GM10248 (cell line): ENCODE measurements around the gene SNCA.

Source experiments
- CTCF ChIA-PET: fragments of 300-600 bp; sonication (Branson Sonifier 250); formaldehyde crosslinking; extraction: SDS; loops from one replicate; lab custom pipeline; 2021; ENCODE audit warnings: antibody characterized with exemption; lab: Yijun Ruan, JAX
- POLR2A ChIA-PET: fragments of 350-650 bp; sonication (Branson Sonifier 250); formaldehyde crosslinking; extraction: SDS; loops from one replicate; lab custom pipeline; 2020; ENCODE audit warnings: antibody characterized with exemption; lab: Yijun Ruan, JAX
- DNase-seq: peaks from one replicate; pipeline ENCODE4 v3.0.0; 2012; ENCODE audit errors: extremely low spot score
- TF ChIP-seq, protein P1 (sequence below): IDR thresholded peaks from 2 replicates; pipeline ENCODE4 v1.5.1; 2012; ENCODE audit warnings: mild to moderate bottlenecking, low read depth; ENCODE audit errors: extremely low read depth, missing control alignments, control extremely low read depth

The SNCA gene

DNA sequence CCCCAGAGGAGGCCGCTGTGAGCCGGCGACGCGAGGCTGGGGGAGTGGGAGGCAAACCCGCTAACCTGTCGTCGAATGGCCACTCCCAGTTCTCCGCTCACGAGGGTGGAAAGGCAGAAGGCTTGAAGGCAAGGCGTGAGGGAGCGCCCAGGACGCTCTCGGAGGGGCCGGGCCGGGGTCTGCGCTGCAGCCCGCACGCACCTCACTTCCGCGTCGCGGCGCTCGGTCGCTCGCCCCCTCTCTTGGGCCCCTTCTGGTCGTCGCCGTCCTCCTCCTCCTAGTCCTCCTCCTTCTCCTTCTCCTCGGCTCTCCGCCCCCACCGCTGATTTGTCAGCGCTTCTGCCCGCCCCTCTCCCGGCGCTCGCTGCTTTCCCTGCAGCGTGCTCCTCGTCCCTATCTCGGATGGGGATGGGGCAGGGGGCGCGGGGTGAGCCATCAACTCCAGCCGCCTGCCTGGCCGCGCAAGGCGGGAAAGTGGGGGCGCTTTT lies at the start of gene SNCA:
SNCA (minus strand) TSS at position 265 of the 488 bp plus-strand sequence. CDS start 1,494 bp downstream, outside the sequence.
- DNase-seq, result peak; percentile 29
- TF ChIP-seq, protein P1, sequence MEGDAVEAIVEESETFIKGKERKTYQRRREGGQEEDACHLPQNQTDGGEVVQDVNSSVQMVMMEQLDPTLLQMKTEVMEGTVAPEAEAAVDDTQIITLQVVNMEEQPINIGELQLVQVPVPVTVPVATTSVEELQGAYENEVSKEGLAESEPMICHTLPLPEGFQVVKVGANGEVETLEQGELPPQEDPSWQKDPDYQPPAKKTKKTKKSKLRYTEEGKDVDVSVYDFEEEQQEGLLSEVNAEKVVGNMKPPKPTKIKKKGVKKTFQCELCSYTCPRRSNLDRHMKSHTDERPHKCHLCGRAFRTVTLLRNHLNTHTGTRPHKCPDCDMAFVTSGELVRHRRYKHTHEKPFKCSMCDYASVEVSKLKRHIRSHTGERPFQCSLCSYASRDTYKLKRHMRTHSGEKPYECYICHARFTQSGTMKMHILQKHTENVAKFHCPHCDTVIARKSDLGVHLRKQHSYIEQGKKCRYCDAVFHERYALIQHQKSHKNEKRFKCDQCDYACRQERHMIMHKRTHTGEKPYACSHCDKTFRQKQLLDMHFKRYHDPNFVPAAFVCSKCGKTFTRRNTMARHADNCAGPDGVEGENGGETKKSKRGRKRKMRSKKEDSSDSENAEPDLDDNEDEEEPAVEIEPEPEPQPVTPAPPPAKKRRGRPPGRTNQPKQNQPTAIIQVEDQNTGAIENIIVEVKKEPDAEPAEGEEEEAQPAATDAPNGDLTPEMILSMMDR, result no peak
- ChIA-PET POLR2A (no interaction called here), CTCF (no interaction called here)

DNA sequence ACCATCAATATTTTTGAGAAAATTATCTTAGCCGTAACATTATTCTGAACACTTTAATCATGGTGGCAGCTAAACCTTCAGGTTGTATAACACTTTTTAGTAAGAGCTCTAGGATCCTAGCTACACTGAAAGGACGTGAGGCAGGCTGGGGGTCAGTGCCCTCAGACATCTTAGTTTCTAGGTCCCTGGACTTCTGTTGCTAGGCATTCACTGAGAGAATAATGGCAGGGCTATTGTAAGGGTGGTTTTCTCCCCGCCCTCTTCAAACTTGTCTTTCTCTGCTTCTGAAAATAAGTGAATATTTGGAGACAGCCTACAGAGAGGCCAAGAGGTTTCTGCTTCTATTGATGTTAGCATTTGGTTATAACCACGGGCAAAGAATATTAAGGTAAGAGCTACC lies 42.3 kb upstream of the SNCA start:
- DNase-seq, result no peak
- TF ChIP-seq, protein P1, result no peak
- ChIA-PET CTCF (interaction anchor here (0.8 to 1.4 kb wide), 2 partner anchors 14 to 44 kb away, joined by 3 to 4 read pairs; no protein-coding TSS in a partner anchor), POLR2A (no interaction called here)

DNA sequence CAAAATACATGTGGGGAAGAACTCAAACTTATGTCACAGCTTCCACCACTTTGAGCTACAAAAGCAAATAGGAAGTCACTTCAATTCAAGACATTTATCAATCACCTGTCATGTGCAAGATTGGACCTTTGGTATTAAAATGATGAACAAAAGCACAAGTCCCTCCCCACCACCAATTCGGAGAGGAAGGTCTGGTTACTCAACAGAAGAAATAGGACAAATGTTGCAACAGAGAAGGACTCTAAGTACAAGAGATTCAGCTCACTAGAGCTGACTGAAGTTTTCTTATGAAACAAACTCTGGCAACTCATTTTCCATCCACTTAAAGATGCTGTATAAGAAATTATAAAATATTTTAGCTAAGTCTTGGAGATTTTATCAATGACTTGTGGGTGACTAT lies 41.6 kb upstream of the SNCA start:
- TF ChIP-seq, protein P1, result no peak
- CTCF ChIA-PET, result interaction anchor here (0.8 to 1.5 kb wide), 3 partner anchors 13 to 89 kb away, joined by 3 to 4 read pairs (median 4); no protein-coding TSS in a partner anchor
- POLR2A ChIA-PET, result no interaction called here
- DNase-seq, result no peak

DNA sequence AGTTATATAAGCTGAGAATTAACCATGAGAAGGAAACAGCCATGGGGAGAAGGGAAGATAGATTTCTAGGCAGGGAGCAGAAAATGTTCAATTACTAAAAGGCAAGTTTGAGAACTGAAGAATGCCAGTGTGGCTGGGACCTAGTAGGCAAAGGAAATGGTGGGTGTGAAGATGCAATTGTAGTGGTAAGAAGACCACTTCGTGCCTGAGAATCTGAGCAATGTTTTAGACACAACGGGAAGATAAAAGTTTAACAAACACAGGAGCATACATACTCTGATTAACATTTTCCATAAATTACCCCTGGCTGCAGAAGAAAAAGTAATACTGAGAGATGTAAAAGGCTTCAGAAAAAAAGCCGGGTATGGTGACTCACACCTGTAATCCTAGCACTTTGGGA lies 39.6 kb upstream of the SNCA start:
- CTCF ChIA-PET, result no interaction called here
- TF ChIP-seq, protein P1, result no peak
- DNase-seq, result no peak
- POLR2A ChIA-PET, result no interaction called here

DNA sequence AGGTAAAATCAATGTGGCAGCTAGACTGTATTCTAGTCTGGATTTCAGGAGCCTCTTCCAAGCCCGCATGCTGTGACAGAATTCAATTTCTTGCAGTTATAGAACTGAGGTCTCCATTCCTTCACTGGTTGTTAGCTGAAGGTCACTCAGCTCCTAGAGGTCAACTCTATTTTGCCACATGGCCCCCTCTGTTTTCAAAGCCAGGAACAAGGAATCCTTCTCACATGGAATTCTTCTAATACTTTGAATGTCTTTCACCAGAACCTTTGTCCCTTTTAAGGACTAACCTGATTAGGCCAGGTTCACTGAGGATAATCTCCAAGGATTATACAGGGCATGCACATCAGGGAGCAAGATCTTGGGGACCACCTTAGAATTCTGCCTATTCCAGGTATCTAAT lies 34.2 kb upstream of the SNCA start:
- TF ChIP-seq, protein P1, result no peak
- ChIA-PET POLR2A (no interaction called here), CTCF (interaction anchor here (1.0 kb wide), 1 partner anchor 9 kb away, joined by 3 read pairs; no protein-coding TSS in a partner anchor)
- no peak for DNase-seq

DNA sequence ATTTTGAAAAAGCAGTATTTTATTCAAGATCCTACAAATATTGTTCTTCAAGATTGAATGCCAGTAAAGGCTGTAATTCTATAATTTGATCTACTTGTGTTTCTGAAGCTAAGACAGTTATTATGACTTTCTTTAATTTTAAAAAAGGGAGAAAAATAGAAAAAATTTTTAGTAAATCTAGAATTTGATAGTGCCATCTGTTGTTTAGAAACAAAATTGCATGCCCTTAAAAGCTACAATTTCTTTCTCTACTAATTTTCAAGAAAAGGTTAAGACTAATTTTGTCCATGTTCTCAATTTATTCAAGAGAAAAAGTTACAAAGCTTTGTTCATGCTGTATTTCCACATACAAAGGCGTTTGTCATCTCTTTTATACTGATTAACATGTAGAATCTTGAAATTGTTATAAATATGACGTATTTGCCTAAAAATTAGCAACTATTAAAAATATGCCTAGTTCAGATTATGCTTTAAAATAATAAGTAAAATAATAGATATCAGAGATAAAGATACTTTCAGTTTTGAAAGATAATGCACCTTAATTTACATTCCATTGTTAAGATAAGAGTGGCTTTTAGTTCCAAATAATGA lies 32.1 kb upstream of the SNCA start:
- TF ChIP-seq, protein P1, result no peak
- POLR2A ChIA-PET, result no interaction called here
- no peak for DNase-seq
- CTCF ChIA-PET, result interaction anchor here (1.0 to 1.5 kb wide), 3 partner anchors 24 to 39 kb away, joined by 3 read pairs; no protein-coding TSS in a partner anchor
